ENCODE data around the gene LRRC52.

GRCh38 chr1:165501330-165501969, 42.4 kb upstream of the LRRC52 start:
- TF ChIP-seq SIN3A (IDR thresholded peaks at IDR 0.05; ENCODE audit: borderline replicate concordance, insufficient read depth, low read length), result no peak
- TF ChIP-seq POLR2AphosphoS5 (IDR thresholded peaks at IDR 0.05; ENCODE audit: low read depth, low read length), result no peak
- no peak for TF ChIP-seq REST (IDR thresholded peaks at IDR 0.05; ENCODE audit: insufficient read depth in 1 of 2, low read depth in 2 of 2, low read length in 2 of 2)
